ENCODE results near the gene TNP2.

Gene TNP2

DNA sequence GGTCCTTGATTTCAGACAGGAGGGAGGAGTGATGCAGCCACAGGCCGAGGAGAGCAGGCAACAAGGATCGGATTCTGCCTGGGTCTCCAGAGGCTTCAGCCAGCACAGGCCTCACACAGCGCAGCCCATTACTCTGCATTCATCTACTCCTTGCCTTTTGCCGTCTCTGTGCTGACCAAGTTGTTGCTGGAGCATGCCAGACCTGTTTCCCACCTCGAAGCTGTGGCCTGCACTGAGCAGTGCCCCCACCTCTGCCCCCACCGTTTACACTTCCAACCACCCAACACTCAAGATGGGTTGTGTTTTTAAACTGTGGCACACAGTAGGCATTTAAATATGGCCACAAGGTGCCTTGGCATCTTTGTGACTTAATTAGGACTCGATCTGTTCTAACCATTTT is 5.8 kb upstream of the TNP2 start:
- no peak for TF ChIP-seq EZH2phosphoT487 (IDR thresholded peaks at IDR 0.05; ENCODE audit: borderline replicate concordance, low read length)
- TF ChIP-seq, protein P1, sequence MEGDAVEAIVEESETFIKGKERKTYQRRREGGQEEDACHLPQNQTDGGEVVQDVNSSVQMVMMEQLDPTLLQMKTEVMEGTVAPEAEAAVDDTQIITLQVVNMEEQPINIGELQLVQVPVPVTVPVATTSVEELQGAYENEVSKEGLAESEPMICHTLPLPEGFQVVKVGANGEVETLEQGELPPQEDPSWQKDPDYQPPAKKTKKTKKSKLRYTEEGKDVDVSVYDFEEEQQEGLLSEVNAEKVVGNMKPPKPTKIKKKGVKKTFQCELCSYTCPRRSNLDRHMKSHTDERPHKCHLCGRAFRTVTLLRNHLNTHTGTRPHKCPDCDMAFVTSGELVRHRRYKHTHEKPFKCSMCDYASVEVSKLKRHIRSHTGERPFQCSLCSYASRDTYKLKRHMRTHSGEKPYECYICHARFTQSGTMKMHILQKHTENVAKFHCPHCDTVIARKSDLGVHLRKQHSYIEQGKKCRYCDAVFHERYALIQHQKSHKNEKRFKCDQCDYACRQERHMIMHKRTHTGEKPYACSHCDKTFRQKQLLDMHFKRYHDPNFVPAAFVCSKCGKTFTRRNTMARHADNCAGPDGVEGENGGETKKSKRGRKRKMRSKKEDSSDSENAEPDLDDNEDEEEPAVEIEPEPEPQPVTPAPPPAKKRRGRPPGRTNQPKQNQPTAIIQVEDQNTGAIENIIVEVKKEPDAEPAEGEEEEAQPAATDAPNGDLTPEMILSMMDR (IDR thresholded peaks at IDR 0.05; ENCODE audit: low read depth, low read length, poor library complexity, severe bottlenecking) = no peak
- H3K27ac ChIP-seq (ENCODE audit: low read depth, low read length) = no peak overlapping the region

DNA sequence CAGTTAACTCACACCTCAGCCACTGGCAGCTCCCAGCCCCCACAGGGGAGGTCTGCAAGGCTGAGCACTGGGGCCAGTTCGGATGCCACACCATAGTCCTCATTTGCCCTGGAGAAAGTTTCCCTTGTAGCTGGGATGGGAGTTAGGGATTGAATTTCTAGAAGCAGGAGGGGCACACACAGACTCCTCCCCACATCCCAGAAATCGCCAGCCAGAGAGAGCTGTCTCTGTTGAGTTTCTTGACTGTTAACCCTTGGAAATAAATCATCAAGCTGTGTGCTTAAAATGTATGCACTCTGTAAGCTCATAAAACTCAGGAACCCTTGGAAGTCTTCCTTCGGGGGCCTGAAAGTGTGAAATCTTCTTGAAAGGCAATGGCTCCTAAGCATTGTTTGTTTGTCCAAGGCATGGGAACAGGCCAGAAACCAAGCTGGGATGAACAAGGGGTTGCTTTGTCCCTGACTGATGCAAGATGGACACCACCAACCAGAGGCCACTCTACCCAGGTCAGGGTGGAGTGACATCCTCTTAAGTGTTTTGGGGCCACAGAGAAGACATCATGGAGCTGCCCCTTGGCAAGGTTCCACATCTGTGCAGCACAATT is 4.7 kb upstream of the TNP2 start:
- no peak overlapping the region for H3K4me3 ChIP-seq (ENCODE audit: low read length)
- no peaks in the 10 kb centered on the region for H3K9me2 ChIP-seq (replicated peaks; ENCODE audit: control insufficient read depth, low read length)
- H3K9me3 ChIP-seq (ENCODE audit: control insufficient read depth, insufficient read depth, low read length) = no peaks in the 10 kb centered on the region
- no peak overlapping the region for H3K4me2 ChIP-seq (ENCODE audit: low read length)
- H3K36me3 ChIP-seq (ENCODE audit: control insufficient read depth, low read length) = no peaks in the 10 kb centered on the region
- H3K79me2 ChIP-seq (ENCODE audit: control insufficient read depth, low read length) = no peaks in the 10 kb centered on the region
- H3K27ac ChIP-seq (ENCODE audit: low read depth, low read length) = no peak overlapping the region
- no peaks in the 10 kb centered on the region for H3F3A ChIP-seq (ENCODE audit: control insufficient read depth, insufficient read depth)
- TF ChIP-seq, protein P1 (IDR thresholded peaks at IDR 0.05; ENCODE audit: low read depth, low read length, poor library complexity, severe bottlenecking) = no peak
- no peak for TF ChIP-seq EZH2phosphoT487 (IDR thresholded peaks at IDR 0.05; ENCODE audit: borderline replicate concordance, low read length)
- H4K20me1 ChIP-seq (ENCODE audit: control insufficient read depth, insufficient read depth, low read depth, low read length) = no peaks in the 10 kb centered on the region
- H3K27me3 ChIP-seq (ENCODE audit: control insufficient read depth, low read length) = no peaks in the 10 kb centered on the region
- H3K4me1 ChIP-seq (ENCODE audit: control insufficient read depth, low read length) = peaks cover 2% of the 10 kb centered on the region

More for the DNA sequence above, 5.8 kb upstream of the TNP2 start:
- Histone ChIP-seq H3K4me2 (ENCODE audit: low read length) (no peak overlapping the region), H3K4me3 (ENCODE audit: low read length) (no peak overlapping the region), H3K27me3 (ENCODE audit: control insufficient read depth, low read length) (no peaks in the 10 kb centered on the region), H3K9me2 (replicated peaks; ENCODE audit: control insufficient read depth, low read length) (no peaks in the 10 kb centered on the region), H3K4me1 (ENCODE audit: control insufficient read depth, low read length) (peaks cover 14% of the 10 kb centered on the region), H3K9me3 (ENCODE audit: control insufficient read depth, insufficient read depth, low read length) (no peaks in the 10 kb centered on the region), H3F3A (ENCODE audit: control insufficient read depth, insufficient read depth) (no peaks in the 10 kb centered on the region), H3K36me3 (ENCODE audit: control insufficient read depth, low read length) (no peaks in the 10 kb centered on the region), H4K20me1 (ENCODE audit: control insufficient read depth, insufficient read depth, low read depth, low read length) (no peaks in the 10 kb centered on the region), H3K79me2 (ENCODE audit: control insufficient read depth, low read length) (no peaks in the 10 kb centered on the region)

DNA sequence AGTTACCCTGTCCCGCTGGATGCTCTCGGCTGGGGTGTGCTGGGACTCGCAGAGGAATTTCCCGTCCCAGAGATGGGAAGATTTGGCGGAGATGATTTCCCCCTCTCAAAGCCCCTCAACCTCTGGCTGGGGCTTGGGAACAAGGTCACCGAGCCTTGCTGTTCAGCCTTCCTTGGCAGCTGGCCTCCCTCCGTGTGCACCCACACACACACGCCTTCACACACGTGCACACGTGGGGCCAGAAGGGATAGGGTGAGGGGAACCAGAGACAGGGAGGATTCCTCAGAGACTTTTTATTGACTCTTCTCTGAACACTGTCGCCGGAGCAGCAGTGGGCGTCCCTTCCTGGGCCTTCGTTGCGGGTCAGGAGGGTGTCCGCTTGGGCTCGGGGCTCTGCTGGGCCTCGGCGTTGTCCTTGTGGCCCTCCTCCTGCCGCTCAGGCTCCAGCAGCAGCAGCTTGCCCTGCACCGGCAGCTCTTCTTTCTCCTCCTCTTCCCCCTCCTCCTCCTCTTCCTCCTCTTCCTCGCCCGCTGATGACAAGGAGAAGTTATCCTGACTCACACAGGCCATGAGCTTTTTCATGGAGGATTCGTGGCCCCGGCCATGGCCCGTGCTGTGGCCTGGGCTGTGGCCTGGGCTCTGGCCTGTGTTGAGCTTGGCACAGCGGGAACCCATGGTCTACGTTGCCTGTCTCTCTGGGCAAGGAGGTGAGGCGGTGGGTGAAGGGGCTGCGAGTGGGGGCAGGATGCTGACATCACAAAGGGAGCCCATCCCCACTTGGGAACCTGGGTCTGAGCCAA is 4.0 kb upstream of the TNP2 start, which contains the start of gene PRM3:
PRM3 (minus strand) TSS at position 709 of the 800 bp plus-strand sequence; CDS start at position 675, 34 bp downstream.
- H4K20me1 ChIP-seq (ENCODE audit: control insufficient read depth, insufficient read depth, low read depth, low read length) = no peaks in the 10 kb centered on the region
- no peak within 1 kb of the TSS for H3K4me3 ChIP-seq (ENCODE audit: low read length)
- H3K36me3 ChIP-seq (ENCODE audit: control insufficient read depth, low read length) = no peaks in the 10 kb centered on the region
- no peaks in the 10 kb centered on the region for H3K79me2 ChIP-seq (ENCODE audit: control insufficient read depth, low read length)
- H3F3A ChIP-seq (ENCODE audit: control insufficient read depth, insufficient read depth) = no peaks in the 10 kb centered on the region
- H3K4me1 ChIP-seq (ENCODE audit: control insufficient read depth, low read length) = no peaks in the 10 kb centered on the region
- H3K9me3 ChIP-seq (ENCODE audit: control insufficient read depth, insufficient read depth, low read length) = no peaks in the 10 kb centered on the region
- H3K9me2 ChIP-seq (replicated peaks; ENCODE audit: control insufficient read depth, low read length) = no peaks in the 10 kb centered on the region
- H3K27ac ChIP-seq (ENCODE audit: low read depth, low read length) = no peak within 1 kb of the TSS
- no peaks in the 10 kb centered on the region for H3K27me3 ChIP-seq (ENCODE audit: control insufficient read depth, low read length)
- TF ChIP-seq, protein P1 (IDR thresholded peaks at IDR 0.05; ENCODE audit: low read depth, low read length, poor library complexity, severe bottlenecking) = no peak
- no peak for TF ChIP-seq EZH2phosphoT487 (IDR thresholded peaks at IDR 0.05; ENCODE audit: borderline replicate concordance, low read length)
- H3K4me2 ChIP-seq (ENCODE audit: low read length) = no peak within 1 kb of the TSS
